Muscle layer of duodenum (tissue), 2 donors: Measurements from ENCODE around the gene PGAP1.
"Not testable (repeated sequence)": the region's sequence is repeated elsewhere in the genome, so short reads cannot be mapped to it uniquely, and the experiment has no call there.

Experiments
- H3K27ac ChIP-seq: one replicate; pipeline ENCODE4 v1.7.0; 2013; ENCODE audit warnings: mild to moderate bottlenecking, low read length
- H3K27me3 ChIP-seq: one replicate; pipeline ENCODE4 v1.7.0; 2013; ENCODE audit warnings: low read depth, mild to moderate bottlenecking, control low read depth, low read length
- H3K36me3 ChIP-seq, 2 donors: one replicate each; pipeline ENCODE4 v1.7.0; 2013; ENCODE audit warnings: low read length in 2 of 2, control low read depth in 1 of 2, mild to moderate bottlenecking in 1 of 2; ENCODE audit not compliant: insufficient read depth in 2 of 2, control insufficient read depth in 1 of 2
- H3K4me1 ChIP-seq, 2 donors: one replicate each; pipeline ENCODE4 v1.7.0; 2013; ENCODE audit warnings: low read length in 2 of 2, mild to moderate bottlenecking in 2 of 2, control low read depth in 1 of 2, moderate library complexity in 1 of 2; ENCODE audit not compliant: insufficient read depth in 2 of 2, control insufficient read depth in 1 of 2
- H3K4me3 ChIP-seq, 2 donors: one replicate each; pipeline ENCODE4 v1.7.0; 2013; ENCODE audit warnings: low read length in 2 of 2, low read depth in 1 of 2, mild to moderate bottlenecking in 1 of 2
- H3K9me3 ChIP-seq, 2 donors: one replicate each; pipeline ENCODE4 v1.7.0; 2013; ENCODE audit warnings: low read length in 2 of 2, control low read depth in 1 of 2, mild to moderate bottlenecking in 1 of 2; ENCODE audit not compliant: control insufficient read depth in 1 of 2
- donor health status: healthy.

The PGAP1 gene

GRCh38 chr2:196918927-196919326 is 7.6 kb downstream of the PGAP1 start:
- Histone ChIP-seq H3K27ac (no peak overlapping the region), H3K9me3 (peaks cover 0 to 4% of the 10 kb centered on the region in 2 donors)

GRCh38 chr2:196917802-196918201 is 8.7 kb downstream of the PGAP1 start:
- no peak overlapping the region for H3K4me3 ChIP-seq
- H3K4me1 ChIP-seq = no peaks in the 10 kb centered on the region
- peaks cover 0 to 4% of the 10 kb centered on the region in 2 donors for H3K9me3 ChIP-seq
- H3K27me3 ChIP-seq = no peaks in the 10 kb centered on the region
- no peak overlapping the region for H3K27ac ChIP-seq
- H3K36me3 ChIP-seq = peaks cover 15 to 36% of the 10 kb centered on the region in 2 donors

More at GRCh38 chr2:196918927-196919326, 7.6 kb downstream of the PGAP1 start:
- H3K27me3 ChIP-seq = no peaks in the 10 kb centered on the region
- H3K4me1 ChIP-seq = no peaks in the 10 kb centered on the region
- no peak overlapping the region for H3K4me3 ChIP-seq
- peaks cover 11 to 31% of the 10 kb centered on the region in 2 donors for H3K36me3 ChIP-seq

- Histone ChIP-seq H3K9me3 (peaks cover 0 to 4% of the 10 kb centered on the region in 2 donors), H3K27me3 (no peaks in the 10 kb centered on the region), H3K4me1 (no peaks in the 10 kb centered on the region), H3K4me3 (no peak overlapping the region), H3K36me3 (peaks cover 15 to 43% of the 10 kb centered on the region in 2 donors), H3K27ac (no peak overlapping the region)
Measured at GRCh38 chr2:196915507-196916189, 10.9 kb downstream of the PGAP1 start.

- Histone ChIP-seq H3K36me3 (peaks cover 15 to 43% of the 10 kb centered on the region in 2 donors), H3K4me1 (no peaks in the 10 kb centered on the region), H3K4me3 (no peak overlapping the region), H3K27ac (no peak overlapping the region), H3K9me3 (peaks cover 0 to 4% of the 10 kb centered on the region in 2 donors), H3K27me3 (no peaks in the 10 kb centered on the region)
Measured at GRCh38 chr2:196914867-196915460, 11.5 kb downstream of the PGAP1 start.

GRCh38 chr2:196913691-196914090 is 12.8 kb downstream of the PGAP1 start:
- Histone ChIP-seq H3K36me3 (peaks cover 15 to 43% of the 10 kb centered on the region in 2 donors), H3K9me3 (peaks cover 0 to 4% of the 10 kb centered on the region in 2 donors), H3K27me3 (no peaks in the 10 kb centered on the region), H3K4me3 (no peak overlapping the region), H3K4me1 (no peaks in the 10 kb centered on the region), H3K27ac (no peak overlapping the region)

GRCh38 chr2:196905365-196905764 is 21.1 kb downstream of the PGAP1 start:
- H3K27me3 ChIP-seq = not testable (repeated sequence)

GRCh38 chr2:196902828-196903227 is 23.7 kb downstream of the PGAP1 start:
- Histone ChIP-seq H3K27ac (no peak overlapping the region), H3K4me1 (no peaks in the 10 kb centered on the region), H3K9me3 (no peaks in the 10 kb centered on the region), H3K4me3 (no peak overlapping the region), H3K36me3 (peaks cover 4 to 12% of the 10 kb centered on the region in 2 donors), H3K27me3 (no peaks in the 10 kb centered on the region)

More at GRCh38 chr2:196905365-196905764, 21.1 kb downstream of the PGAP1 start:
- not testable (repeated sequence) for H3K36me3 ChIP-seq, H3K4me3 ChIP-seq, H3K4me1 ChIP-seq, H3K27ac ChIP-seq, H3K9me3 ChIP-seq

GRCh38 chr2:196900843-196901242 is 25.7 kb downstream of the PGAP1 start:
- Histone ChIP-seq H3K4me3 (no peak overlapping the region), H3K27me3 (no peaks in the 10 kb centered on the region), H3K36me3 (peaks cover 7 to 17% of the 10 kb centered on the region in 2 donors), H3K4me1 (no peaks in the 10 kb centered on the region), H3K27ac (no peak overlapping the region), H3K9me3 (no peaks in the 10 kb centered on the region)

GRCh38 chr2:196899976-196900375 is 26.5 kb downstream of the PGAP1 start:
- no peaks in the 10 kb centered on the region for H3K4me1 ChIP-seq
- H3K27ac ChIP-seq = no peak overlapping the region
- no peaks in the 10 kb centered on the region for H3K27me3 ChIP-seq
- H3K4me3 ChIP-seq = no peak overlapping the region
- H3K36me3 ChIP-seq = peaks cover 12 to 17% of the 10 kb centered on the region in 2 donors
- no peaks in the 10 kb centered on the region for H3K9me3 ChIP-seq

- no peak overlapping the region for H3K27ac ChIP-seq
- no peaks in the 10 kb centered on the region for H3K27me3 ChIP-seq
- H3K4me1 ChIP-seq = no peaks in the 10 kb centered on the region
- peaks cover 0 to 5% of the 10 kb centered on the region in 2 donors for H3K36me3 ChIP-seq
- no peaks in the 10 kb centered on the region for H3K9me3 ChIP-seq
- H3K4me3 ChIP-seq = no peak overlapping the region
Measured at GRCh38 chr2:196891136-196891535, 35.4 kb downstream of the PGAP1 start.

- H3K36me3 ChIP-seq = peaks cover 0 to 6% of the 10 kb centered on the region in 2 donors
- H3K4me1 ChIP-seq = no peaks in the 10 kb centered on the region
- H3K4me3 ChIP-seq = no peak overlapping the region
Measured at GRCh38 chr2:196887431-196887830, 39.1 kb downstream of the PGAP1 start.

More at GRCh38 chr2:196887431-196887830, 39.1 kb downstream of the PGAP1 start:
- H3K27ac ChIP-seq = no peak overlapping the region
- H3K27me3 ChIP-seq = no peaks in the 10 kb centered on the region
- H3K9me3 ChIP-seq = no peaks in the 10 kb centered on the region
